NCI-H1105 (cell line): ENCODE results near the gene OR1L8.
"Not testable (repeated sequence)": the region's sequence is repeated elsewhere in the genome, so short reads cannot be mapped to it uniquely, and the experiment has no call there.

Experiments
- DNase-seq: peaks from one replicate; lab custom pipeline; 2025; lab: John Stamatoyannopoulos, UW

The OR1L8 gene

GRCh38 chr9:122583284-122583683 is at the start of gene OR1L8:
Gene OR1L8 (minus strand): TSS chr9:122583384. CDS start chr9:122568477, 14,907 bp downstream.
- DNase-seq: not testable (repeated sequence)

GRCh38 chr9:122619996-122620395 is 36.8 kb upstream of the OR1L8 start:
- no peak for DNase-seq

GRCh38 chr9:122614362-122614761 is 31.2 kb upstream of the OR1L8 start, which contains the start of gene OR1Q1:
Gene OR1Q1 (plus strand): TSS chr9:122614738. CDS start chr9:122614738, 0 bp downstream.
- no peak for DNase-seq

GRCh38 chr9:122609804-122610203 is 26.6 kb upstream of the OR1L8 start:
- DNase-seq: no peak

GRCh38 chr9:122606587-122606986 is 23.4 kb upstream of the OR1L8 start:
- DNase-seq: no peak

GRCh38 chr9:122605691-122606090 is 22.5 kb upstream of the OR1L8 start:
- no peak for DNase-seq

GRCh38 chr9:122580360-122580759 is 2.8 kb downstream of the OR1L8 start:
- DNase-seq: no peak

- DNase-seq: no peak
These were observed 3.3 kb downstream of the OR1L8 start for GRCh38 chr9:122579874-122580273.

- no peak for DNase-seq
These were observed 10.7 kb downstream of the OR1L8 start for GRCh38 chr9:122572456-122572855.

GRCh38 chr9:122567901-122568300 is 15.3 kb downstream of the OR1L8 start:
- no peak for DNase-seq

- DNase-seq: no peak
These were observed 20.9 kb downstream of the OR1L8 start for GRCh38 chr9:122562134-122562760.

- no peak for DNase-seq
These were observed 21.7 kb downstream of the OR1L8 start for GRCh38 chr9:122561446-122561845.

GRCh38 chr9:122552812-122553211 is 30.4 kb downstream of the OR1L8 start, which contains the start of gene OR1N2:
Gene OR1N2 (plus strand): TSS chr9:122553112. CDS start chr9:122553212, 100 bp downstream.
- DNase-seq: no peak

GRCh38 chr9:122551371-122551770 is 31.8 kb downstream of the OR1L8 start:
- peak; percentile 5 for DNase-seq

- no peak for DNase-seq
These were observed 37.0 kb downstream of the OR1L8 start for GRCh38 chr9:122546196-122546595.

GRCh38 chr9:122538757-122539156 is 44.4 kb downstream of the OR1L8 start:
- DNase-seq: no peak

GRCh38 chr9:122537066-122537465 is 46.1 kb downstream of the OR1L8 start:
- not testable (repeated sequence) for DNase-seq

- DNase-seq: no peak
These were observed 47.0 kb downstream of the OR1L8 start for GRCh38 chr9:122536134-122536533.

GRCh38 chr9:122531157-122531556 is 52.0 kb downstream of the OR1L8 start:
- not testable (repeated sequence) for DNase-seq

GRCh38 chr9:122527193-122527592 is 56.0 kb downstream of the OR1L8 start, which contains the start of gene OR1N1:
Gene OR1N1 (minus strand): TSS chr9:122527293. CDS start chr9:122527293, 0 bp downstream.
- DNase-seq: no peak

GRCh38 chr9:122526602-122527001 is 56.6 kb downstream of the OR1L8 start:
- DNase-seq: no peak

GRCh38 chr9:122519376-122519775 is 63.8 kb downstream of the OR1L8 start:
- no peak for DNase-seq

- DNase-seq: no peak
These were observed 64.3 kb downstream of the OR1L8 start, which contains the start of gene OR1J4 for GRCh38 chr9:122518841-122519240. Gene OR1J4 (plus strand): TSS chr9:122519141. CDS start chr9:122519141, 0 bp downstream.

GRCh38 chr9:122518226-122518625 is 65.0 kb downstream of the OR1L8 start:
- no peak for DNase-seq
